Keratinocyte (primary cell): Measurements from ENCODE around the gene TLR10. TPM values are rescaled to one million over a fixed set of nuclear protein-coding genes. Genes with fewer than 3 reads are reported as not detected.
A peak's percentile ranks its signal among the peaks of the same experiment; 100 is the strongest.

Experiments used
- DNase-seq: peaks from one replicate; pipeline ENCODE4 v3.0.0-alpha.2; 2011; ENCODE audit warnings: low read depth, missing footprints, low spot score
- FAIRE-seq: peaks from 2 replicates; lab custom pipeline; 2011; peaks lifted over from hg19 to GRCh38; lab: Jason Lieb, UNC
- H2AFZ ChIP-seq: 2 replicates; pipeline ENCODE4 v1.6.0; 2012; ENCODE audit warnings: low read length, control low read depth, inconsistent platforms; ENCODE audit not compliant: control insufficient read depth
- H3K27ac ChIP-seq: 2 replicates; pipeline ENCODE4 v1.5.1; 2011; ENCODE audit warnings: low read length; ENCODE audit not compliant: control insufficient read depth, insufficient read depth
- H3K27me3 ChIP-seq: 3 replicates; pipeline ENCODE4 v1.6.0; 2011; ENCODE audit warnings: low read length; ENCODE audit not compliant: control insufficient read depth, insufficient read depth; ENCODE audit errors: extremely low read depth
- H3K36me3 ChIP-seq, 2 experiments: 2 replicates in 1 of 2; 3 replicates in 1 of 2; pipeline ENCODE4 v1.5.1; 2011; ENCODE audit warnings: low read length in 2 of 2, mild to moderate bottlenecking in 1 of 2; ENCODE audit not compliant: control insufficient read depth in 2 of 2, insufficient read depth in 2 of 2; ENCODE audit errors: extremely low read depth in 1 of 2
- H3K4me1 ChIP-seq: 3 replicates; pipeline ENCODE4 v1.5.1; 2011; ENCODE audit warnings: low read length; ENCODE audit not compliant: control insufficient read depth, insufficient read depth; ENCODE audit errors: extremely low read depth
- H3K4me2 ChIP-seq: 3 replicates; pipeline ENCODE4 v1.6.0; 2011; ENCODE audit warnings: low read depth, low read length; ENCODE audit not compliant: control insufficient read depth, insufficient read depth; ENCODE audit errors: extremely low read depth
- H3K4me3 ChIP-seq, 3 experiments: fragments of 200-600 bp in 1 of 3; sonication (generic) in 1 of 3; 2 replicates in 2 of 3; 3 replicates in 1 of 3; pipeline ENCODE4 v1.5.1; 2011 to 2016; ENCODE audit warnings: low read length in 3 of 3, mild to moderate bottlenecking in 3 of 3, control low read depth in 2 of 3, inconsistent platforms in 1 of 3, low read depth in 1 of 3, mixed read lengths in 1 of 3, mixed run types in 1 of 3, moderate library complexity in 1 of 3; ENCODE audit not compliant: control insufficient read depth in 2 of 3, insufficient read depth in 2 of 3; ENCODE audit errors: extremely low read depth in 1 of 3
- H3K79me2 ChIP-seq: 2 replicates; pipeline ENCODE4 v1.6.0; 2012; ENCODE audit warnings: low read length; ENCODE audit not compliant: control insufficient read depth, insufficient read depth
- H3K9ac ChIP-seq: 3 replicates; pipeline ENCODE4 v1.6.0; 2011; ENCODE audit warnings: low read length; ENCODE audit not compliant: control insufficient read depth, insufficient read depth; ENCODE audit errors: extremely low read depth
- H3K9me1 ChIP-seq: 3 replicates; pipeline ENCODE4 v1.6.0; 2011; ENCODE audit warnings: low read length; ENCODE audit not compliant: control insufficient read depth, insufficient read depth; ENCODE audit errors: extremely low read depth
- H3K9me3 ChIP-seq: 2 replicates; pipeline ENCODE4 v1.5.1; 2012; ENCODE audit warnings: low read depth, low read length; ENCODE audit not compliant: control insufficient read depth
- H4K20me1 ChIP-seq: 3 replicates; pipeline ENCODE4 v1.6.0; 2011; ENCODE audit warnings: low read length; ENCODE audit not compliant: control insufficient read depth, insufficient read depth; ENCODE audit errors: extremely low read depth
- EZH2 ChIP-seq: IDR thresholded peaks from one replicate; pipeline ENCODE4 v1.6.1; 2012; ENCODE audit warnings: inconsistent platforms, mild to moderate bottlenecking, low read length, moderate library complexity
- dilution Hi-C: fragments of 300-500 bp; cut with MboI; formaldehyde crosslinking; loops from one replicate; pipeline ENCODE4 v1.7.0; 2020; ENCODE audit warnings: low sequenced_read_pairs; ENCODE audit not compliant: extremely low pct_ligation_motif_present
- polyA plus RNA-seq, 5 experiments: library from polyadenylated mRNA; depleted of rRNA in 3 of 5; stranded (reverse) in 3 of 5; stranded (forward) in 1 of 5; unstranded in 1 of 5; fragments of >200 nt; gene quantifications; 1 replicate in 1 of 5; 2 replicates in 3 of 5; 3 replicates in 1 of 5; pipeline versions ENCODE4 v1.2.1 to v1.2.3, GENCODE V29; 2011 to 2012; ENCODE audit warnings: missing spikeins in 2 of 5, low read depth in 1 of 5, low replicate concordance in 1 of 5
- TF ChIP-seq, protein P1 (sequence below), 3 experiments: IDR thresholded peaks in 1 of 3; conservative IDR thresholded peaks in 1 of 3; optimal IDR thresholded peaks in 1 of 3; 2 replicates in 2 of 3; 3 replicates in 1 of 3; pipeline versions ENCODE3 to v1.5.1; 2011; ENCODE audit warnings: low read length in 3 of 3, mild to moderate bottlenecking in 3 of 3, moderate library complexity in 2 of 3, control low read depth in 1 of 3, inconsistent platforms in 1 of 3; ENCODE audit not compliant: insufficient read depth in 2 of 3; ENCODE audit errors: extremely low read depth in 1 of 3

The TLR10 gene
- polyA plus RNA-seq, 1 donor (not counting 4 experiments of a cell fraction or from before 2014, with no cell fraction given) = 0.05 TPM

GRCh38 chr4:38745881-38746280, 36.9 kb downstream of the TLR10 start:
- Histone ChIP-seq H3K9me3 (no peaks in the 10 kb centered on the region), H3K4me2 (no peak overlapping the region), H3K9ac (no peak overlapping the region), H2AFZ (no peak overlapping the region), H4K20me1 (no peaks in the 10 kb centered on the region), H3K79me2 (no peaks in the 10 kb centered on the region), H3K27ac (no peak overlapping the region), H3K4me1 (no peaks in the 10 kb centered on the region), H3K27me3 (no peaks in the 10 kb centered on the region), H3K36me3 (no peaks in the 10 kb centered on the region), H3K4me3 (no peak overlapping the region), H3K9me1 (no peaks in the 10 kb centered on the region)
- TF ChIP-seq, protein P1, sequence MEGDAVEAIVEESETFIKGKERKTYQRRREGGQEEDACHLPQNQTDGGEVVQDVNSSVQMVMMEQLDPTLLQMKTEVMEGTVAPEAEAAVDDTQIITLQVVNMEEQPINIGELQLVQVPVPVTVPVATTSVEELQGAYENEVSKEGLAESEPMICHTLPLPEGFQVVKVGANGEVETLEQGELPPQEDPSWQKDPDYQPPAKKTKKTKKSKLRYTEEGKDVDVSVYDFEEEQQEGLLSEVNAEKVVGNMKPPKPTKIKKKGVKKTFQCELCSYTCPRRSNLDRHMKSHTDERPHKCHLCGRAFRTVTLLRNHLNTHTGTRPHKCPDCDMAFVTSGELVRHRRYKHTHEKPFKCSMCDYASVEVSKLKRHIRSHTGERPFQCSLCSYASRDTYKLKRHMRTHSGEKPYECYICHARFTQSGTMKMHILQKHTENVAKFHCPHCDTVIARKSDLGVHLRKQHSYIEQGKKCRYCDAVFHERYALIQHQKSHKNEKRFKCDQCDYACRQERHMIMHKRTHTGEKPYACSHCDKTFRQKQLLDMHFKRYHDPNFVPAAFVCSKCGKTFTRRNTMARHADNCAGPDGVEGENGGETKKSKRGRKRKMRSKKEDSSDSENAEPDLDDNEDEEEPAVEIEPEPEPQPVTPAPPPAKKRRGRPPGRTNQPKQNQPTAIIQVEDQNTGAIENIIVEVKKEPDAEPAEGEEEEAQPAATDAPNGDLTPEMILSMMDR (optimal IDR thresholded peaks at IDR 0.05 in 1 of 3, IDR thresholded peaks at IDR 0.05 in 1 of 3, conservative IDR thresholded peaks at IDR 0.05 in 1 of 3; ENCODE audit: extremely low read depth in 1 of 3, insufficient read depth in 2 of 3, low read length in 3 of 3) = no peak
- FAIRE-seq (no peak), DNase-seq (no peak)
- dilution Hi-C loops = no loop called here

- H2AFZ ChIP-seq = peak overlapping the region; percentile 13
- DNase-seq (no peak), FAIRE-seq (no peak)
- H3K4me1 ChIP-seq = no peaks in the 10 kb centered on the region
- dilution Hi-C loops = no loop called here
- no peaks in the 10 kb centered on the region for H3K9me3 ChIP-seq
- H3K27ac ChIP-seq = no peak overlapping the region
- H3K27me3 ChIP-seq = no peaks in the 10 kb centered on the region
- H3K4me2 ChIP-seq = no peak overlapping the region
- no peak overlapping the region for H3K4me3 ChIP-seq
- H3K79me2 ChIP-seq = no peaks in the 10 kb centered on the region
- no peaks in the 10 kb centered on the region for H3K36me3 ChIP-seq
- H3K9me1 ChIP-seq = no peaks in the 10 kb centered on the region
- H3K9ac ChIP-seq = no peak overlapping the region
- no peaks in the 10 kb centered on the region for H4K20me1 ChIP-seq
- TF ChIP-seq, protein P1 (optimal IDR thresholded peaks at IDR 0.05 in 1 of 3, IDR thresholded peaks at IDR 0.05 in 1 of 3, conservative IDR thresholded peaks at IDR 0.05 in 1 of 3; ENCODE audit: extremely low read depth in 1 of 3, insufficient read depth in 2 of 3, low read length in 3 of 3) = no peak
- no peak for TF ChIP-seq EZH2
These were observed 38.9 kb downstream of the TLR10 start for GRCh38 chr4:38743866-38744265.
